ENCODE data around the gene FAT4.

DNA sequence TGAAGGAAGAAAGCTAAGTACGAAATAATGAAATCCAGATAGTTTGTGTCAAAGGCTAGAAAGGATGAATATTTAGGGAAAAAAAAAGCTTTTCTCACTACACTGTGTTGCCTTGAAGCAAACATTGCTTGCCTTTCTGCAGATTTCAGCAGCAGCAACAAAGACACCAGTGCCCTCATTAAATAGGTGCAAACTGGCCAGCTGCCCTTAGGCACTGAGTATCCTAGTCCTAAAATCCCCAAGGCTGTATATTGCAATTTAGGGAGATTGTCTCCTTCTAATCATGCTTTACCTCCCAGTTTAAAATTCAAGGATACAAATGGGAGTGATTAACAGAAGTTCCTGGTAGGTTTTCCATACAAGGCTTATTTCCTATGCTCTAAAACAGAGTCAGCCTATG, 8.6 kb upstream of the FAT4 start:
- TF ChIP-seq, protein P1, sequence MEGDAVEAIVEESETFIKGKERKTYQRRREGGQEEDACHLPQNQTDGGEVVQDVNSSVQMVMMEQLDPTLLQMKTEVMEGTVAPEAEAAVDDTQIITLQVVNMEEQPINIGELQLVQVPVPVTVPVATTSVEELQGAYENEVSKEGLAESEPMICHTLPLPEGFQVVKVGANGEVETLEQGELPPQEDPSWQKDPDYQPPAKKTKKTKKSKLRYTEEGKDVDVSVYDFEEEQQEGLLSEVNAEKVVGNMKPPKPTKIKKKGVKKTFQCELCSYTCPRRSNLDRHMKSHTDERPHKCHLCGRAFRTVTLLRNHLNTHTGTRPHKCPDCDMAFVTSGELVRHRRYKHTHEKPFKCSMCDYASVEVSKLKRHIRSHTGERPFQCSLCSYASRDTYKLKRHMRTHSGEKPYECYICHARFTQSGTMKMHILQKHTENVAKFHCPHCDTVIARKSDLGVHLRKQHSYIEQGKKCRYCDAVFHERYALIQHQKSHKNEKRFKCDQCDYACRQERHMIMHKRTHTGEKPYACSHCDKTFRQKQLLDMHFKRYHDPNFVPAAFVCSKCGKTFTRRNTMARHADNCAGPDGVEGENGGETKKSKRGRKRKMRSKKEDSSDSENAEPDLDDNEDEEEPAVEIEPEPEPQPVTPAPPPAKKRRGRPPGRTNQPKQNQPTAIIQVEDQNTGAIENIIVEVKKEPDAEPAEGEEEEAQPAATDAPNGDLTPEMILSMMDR (IDR thresholded peaks at IDR 0.05; ENCODE audit: extremely low read depth in 1 of 2, insufficient read depth in 1 of 2, low read depth in 1 of 2, low read length in 2 of 2), result no peak
- TF ChIP-seq POLR2AphosphoS5 (IDR thresholded peaks at IDR 0.05; ENCODE audit: insufficient read depth, low read depth, low read length) (no peak), POLR2A (IDR thresholded peaks at IDR 0.05; ENCODE audit: low read depth, low read length) (no peak), EZH2 (IDR thresholded peaks at IDR 0.05; ENCODE audit: borderline replicate concordance, low read depth, low read length, severe bottlenecking) (no peak), GATA2 (IDR thresholded peaks at IDR 0.05; ENCODE audit: insufficient read depth, insufficient read length, low read depth, low read length) (no peak)
